Small intestine (tissue), 7 donors: Measurements from ENCODE around the gene MTFP1. TPM values are rescaled to one million over a fixed set of nuclear protein-coding genes. Genes with fewer than 3 reads are reported as not detected.

Experiments
- DNase-seq, 2 donors: peaks; one replicate each; pipeline versions ENCODE4 v3.0.0 to v3.0.0-alpha.2; 2013
- FAIRE-seq: peaks from 2 replicates; lab custom pipeline; 2012; peaks lifted over from hg19 to GRCh38; lab: Jason Lieb, UNC
- H3K27ac ChIP-seq, 3 donors: one replicate each; pipeline ENCODE4 v1.5.1; 2013; ENCODE audit warnings: low read length in 2 of 3, mild to moderate bottlenecking in 2 of 3, control low read depth in 1 of 3, inconsistent platforms in 1 of 3, low read depth in 1 of 3, moderate library complexity in 1 of 3
- H3K27me3 ChIP-seq, 3 donors: one replicate each; pipeline ENCODE4 v1.6.1; 2013; ENCODE audit warnings: low read length in 3 of 3, inconsistent platforms in 1 of 3; ENCODE audit not compliant: control insufficient read depth in 3 of 3, insufficient read depth in 3 of 3
- H3K36me3 ChIP-seq, 3 donors: one replicate each; pipeline ENCODE4 v1.6.1; 2013; ENCODE audit warnings: low read length in 3 of 3, inconsistent platforms in 1 of 3, low read depth in 1 of 3, mild to moderate bottlenecking in 1 of 3, moderate library complexity in 1 of 3; ENCODE audit not compliant: control insufficient read depth in 3 of 3, insufficient read depth in 2 of 3
- H3K4me1 ChIP-seq, 3 donors: one replicate each; pipeline ENCODE4 v1.6.1; 2013; ENCODE audit warnings: low read length in 2 of 3, inconsistent platforms in 1 of 3, low read depth in 1 of 3, mild to moderate bottlenecking in 1 of 3, moderate library complexity in 1 of 3; ENCODE audit not compliant: control insufficient read depth in 3 of 3, insufficient read depth in 2 of 3
- H3K4me3 ChIP-seq, 3 donors: one replicate each; pipeline ENCODE4 v1.5.1; 2013; ENCODE audit warnings: low read length in 3 of 3, control low read depth in 1 of 3, inconsistent platforms in 1 of 3, low read depth in 1 of 3, mild to moderate bottlenecking in 1 of 3, moderate library complexity in 1 of 3
- H3K9me3 ChIP-seq, 2 donors: one replicate each; pipeline ENCODE4 v1.6.1; 2013; ENCODE audit warnings: low read depth in 1 of 2, low read length in 1 of 2; ENCODE audit not compliant: control insufficient read depth in 2 of 2, insufficient read depth in 1 of 2
- WGBS, 3 donors: extraction: QIAGEN DNeasy Blood & Tissue Kit; methylation state at CpG; one replicate each; pipeline ENCODE4 v1.1.7; 2013; 5-methylcytosine and 5-hydroxymethylcytosine counted together
- polyA plus RNA-seq, 4 donors: library from polyadenylated mRNA; stranded (reverse) in 3 of 4; unstranded in 1 of 4; fragments of 200-250 nt in 3 of 4; fragments of 120-200 nt in 1 of 4; gene quantifications; one replicate each; pipeline versions ENCODE4 v1.2.1 to v1.2.3, GENCODE V29; 2013
- donor health status: healthy with polysubstance abuse.
- donor health status: control.
- donor health status: control.
- donor health status: Bipolar disorder and iron deficiency.
- donor health status: healthy.

MTFP1 gene
- polyA plus RNA-seq, 4 donors: 10.0 to 36.7 (median 21.1) TPM

GRCh38 chr22:30386960-30387827, 38.4 kb upstream of the MTFP1 start, which contains the start of gene RNF215:
RNF215 (minus strand) TSS chr22:30387411; CDS start chr22:30387313, 98 bp downstream.
- H3K4me3 ChIP-seq: peak within 1 kb of the TSS; percentile 48 to 81 (median 64)
- peak within 1 kb of the TSS in 1 of 3 donors; percentile 58 for H3K27ac ChIP-seq
- WGBS, 3 donors: 1 to 2% (median 1%) methylated on average over 56 to 95 of the region's 95 CpGs
- peaks cover 0 to 21% (median 0%) of the 10 kb centered on the region in 3 donors for H3K36me3 ChIP-seq
- no peak for FAIRE-seq
- DNase-seq: peak; percentile 73 to 91
- H3K27me3 ChIP-seq: no peaks in the 10 kb centered on the region
- peaks cover 0 to 5% of the 10 kb centered on the region in 2 donors for H3K9me3 ChIP-seq
- H3K4me1 ChIP-seq: peaks cover 0 to 12% (median 0%) of the 10 kb centered on the region in 3 donors

GRCh38 chr22:30390974-30391691, 34.4 kb upstream of the MTFP1 start:
- H3K27me3 ChIP-seq: no peaks in the 10 kb centered on the region
- no peaks in the 10 kb centered on the region for H3K36me3 ChIP-seq
- peaks cover 0 to 5% of the 10 kb centered on the region in 2 donors for H3K9me3 ChIP-seq
- no peak overlapping the region for H3K4me3 ChIP-seq
- H3K4me1 ChIP-seq: peaks cover 0 to 21% (median 2%) of the 10 kb centered on the region in 3 donors
- WGBS, 3 donors: 36 to 54% (median 39%) methylated on average over 5 of the region's 5 CpGs
- DNase-seq (peak; percentile 87 to 90), FAIRE-seq (no peak)
- no peak overlapping the region for H3K27ac ChIP-seq

GRCh38 chr22:30392661-30393321, 32.8 kb upstream of the MTFP1 start:
- DNase-seq: no peak
- WGBS, 3 donors: 62 to 74% (median 71%) methylated on average over 9 of the region's 9 CpGs
- Histone ChIP-seq H3K4me3 (no peak overlapping the region), H3K4me1 (peaks cover 0 to 20% (median 2%) of the 10 kb centered on the region in 3 donors), H3K27me3 (peaks cover 0 to 5% (median 0%) of the 10 kb centered on the region in 3 donors), H3K36me3 (no peaks in the 10 kb centered on the region), H3K9me3 (peaks cover 0 to 5% of the 10 kb centered on the region in 2 donors), H3K27ac (no peak overlapping the region)
- no peak for FAIRE-seq

GRCh38 chr22:30393322-30393680, 32.3 kb upstream of the MTFP1 start:
- no peak for FAIRE-seq
- peaks cover 0 to 5% of the 10 kb centered on the region in 2 donors for H3K9me3 ChIP-seq
- H3K4me1 ChIP-seq: peaks cover under 1 to 25% (median 2%) of the 10 kb centered on the region in 3 donors
- no peak overlapping the region for H3K4me3 ChIP-seq
- no peaks in the 10 kb centered on the region for H3K36me3 ChIP-seq
- DNase-seq: no peak
- H3K27me3 ChIP-seq: peaks cover 0 to 5% (median 0%) of the 10 kb centered on the region in 3 donors
- 80 to 85% (median 84%) methylated on average over 7 of the region's 7 CpGs for WGBS, 3 donors
- no peak overlapping the region for H3K27ac ChIP-seq

GRCh38 chr22:30393885-30394284, 31.7 kb upstream of the MTFP1 start:
- H3K27me3 ChIP-seq: peaks cover 0 to 5% (median 0%) of the 10 kb centered on the region in 3 donors
- peaks cover 0 to 5% of the 10 kb centered on the region in 2 donors for H3K9me3 ChIP-seq
- no peak for DNase-seq
- 75 to 81% (median 80%) methylated on average over 2 to 3 of the region's 3 CpGs for WGBS, 3 donors
- H3K27ac ChIP-seq: no peak overlapping the region
- no peak overlapping the region for H3K4me3 ChIP-seq
- H3K4me1 ChIP-seq: peaks cover 2 to 30% (median 4%) of the 10 kb centered on the region in 3 donors
- peaks cover 0 to under 1% (median 0%) of the 10 kb centered on the region in 3 donors for H3K36me3 ChIP-seq
- FAIRE-seq: no peak

- Histone ChIP-seq H3K27me3 (peaks cover 0 to 5% (median 0%) of the 10 kb centered on the region in 3 donors), H3K36me3 (peaks cover 0 to 21% (median 8%) of the 10 kb centered on the region in 3 donors), H3K27ac (peak within 1 kb of the TSS in 2 of 3 donors; percentile 29 to 73), H3K4me1 (peaks cover 2 to 31% (median 4%) of the 10 kb centered on the region in 3 donors), H3K4me3 (peak within 1 kb of the TSS; percentile 51 to 92 (median 80)), H3K9me3 (no peaks in the 10 kb centered on the region)
- FAIRE-seq (no peak), DNase-seq (peak; percentile 82 to 89)
- WGBS, 3 donors: 0 to 1% (median 1%) methylated on average over 37 to 56 of the region's 56 CpGs
Observed at GRCh38 chr22:30396871-30397655, 28.5 kb upstream of the MTFP1 start, which contains the start of gene SEC14L2. SEC14L2 (plus strand) TSS chr22:30397018; CDS start chr22:30397117, 99 bp downstream.
